Heart left ventricle (tissue), 16 donors: Measurements from ENCODE around the gene TRAPPC14. TPM values are rescaled to one million over a fixed set of nuclear protein-coding genes. Genes with fewer than 3 reads are reported as not detected.

ENCODE experiments used
- ATAC-seq, 4 donors: fragments of 200-7000 bp; cut with Tn5 transposase; one replicate each; pipeline ENCODE4 v1.9.1; 2020 to 2022; ENCODE audit warnings: moderate library complexity in 4 of 4, mild to moderate bottlenecking in 3 of 4, moderate number of reproducible peaks in 1 of 4
- DNase-seq, 5 donors: peaks; one replicate each; pipeline ENCODE4 v3.0.0-alpha.2; 2020
- H3K27ac ChIP-seq, 12 donors: fragments of 200-600 bp; sonication (generic) in 4 of 12; one replicate each; pipeline versions ENCODE4 v1.5.0 to v1.8.0; 2016 to 2022; ENCODE audit warnings: mild to moderate bottlenecking in 2 of 12
- H3K27me3 ChIP-seq, 9 donors: fragments of 200-600 bp; sonication (generic) in 2 of 9; one replicate each; pipeline versions ENCODE4 v1.5.1 to v1.8.0; 2016 to 2022; ENCODE audit warnings: mild to moderate bottlenecking in 3 of 9
- H3K36me3 ChIP-seq, 9 donors: fragments of 200-600 bp; sonication (generic) in 2 of 9; one replicate each; pipeline versions ENCODE4 v1.5.0 to v1.8.0; 2018 to 2022; ENCODE audit warnings: mild to moderate bottlenecking in 2 of 9
- H3K4me1 ChIP-seq, 12 donors: fragments of 200-600 bp; sonication (generic) in 4 of 12; one replicate each; pipeline versions ENCODE4 v1.5.0 to v1.8.0; 2016 to 2022; ENCODE audit warnings: mild to moderate bottlenecking in 3 of 12
- H3K4me3 ChIP-seq, 12 donors: fragments of 200-600 bp; sonication (generic) in 4 of 12; one replicate each; pipeline versions ENCODE4 v1.5.0 to v1.8.0; 2017 to 2022; ENCODE audit warnings: mild to moderate bottlenecking in 9 of 12, moderate library complexity in 4 of 12
- H3K9me3 ChIP-seq, 12 donors: fragments of 200-600 bp; sonication (generic) in 4 of 12; one replicate each; pipeline versions ENCODE4 v1.5.0 to v1.8.0; 2016 to 2022; ENCODE audit warnings: mild to moderate bottlenecking in 1 of 12
- CTCF ChIP-seq, 12 donors: fragments of 200-600 bp; sonication (generic) in 4 of 12; IDR thresholded peaks; one replicate each; pipeline versions ENCODE4 v1.5.0 to v1.8.0; 2018 to 2022; ENCODE audit warnings: antibody characterized with exemption in 12 of 12, mild to moderate bottlenecking in 5 of 12
- POLR2A ChIP-seq, 2 donors: fragments of 450-650 bp; IDR thresholded peaks; one replicate each; pipeline ENCODE4 v1.6.1; 2017; ENCODE audit warnings: antibody characterized with exemption in 2 of 2, mild to moderate bottlenecking in 2 of 2, moderate library complexity in 2 of 2
- WGBS, 4 donors: extraction: QIAGEN DNeasy Blood & Tissue Kit in 2 of 4; methylation state at CpG; one replicate each; pipeline versions ENCODE4 v1.1.5 to v1.1.7; 2013 to 2018; 5-methylcytosine and 5-hydroxymethylcytosine counted together
- intact Hi-C, 10 donors: fragments of 100-400 bp; cut with DNase I; formaldehyde crosslinking; loops; one replicate each; pipeline versions ENCODE4 v1.11.1 to v1.14.2; 2022
- polyA plus RNA-seq, 2 donors: library from polyadenylated mRNA; stranded (reverse); fragments of 200-250 nt; gene quantifications; one replicate each; pipeline ENCODE4 v1.2.3, GENCODE V29; 2013
- total RNA-seq, 9 donors: library from RNA; depleted of rRNA in 2 of 9; stranded (reverse); fragments of >200 nt in 2 of 9; fragmentation: NEBNext Ultra II Directional in 3 of 9; extraction: Animal tissue kit (Norgen Biotek cat#: 25700) in 3 of 9; gene quantifications; one replicate each; pipeline versions ENCODE4 v1.1.0 to v1.2.4, GENCODE V29; 2016 to 2023
- donor health status: ischemic (EF 13 %, LVEDD 7.1; RV severe dilation, severe dysfunction).
- donor health status: healthy with polysubstance abuse.
- donor health status: DM: no; HTN: yes; CAD: no.
- donor health status: DM: no; HTN: no; CAD: no.
- donor health status: ischemic (EF 25% LVEDD 6.9; RV normal size, moderate dysfunction).
- donor health status: ischemic (EF 25% LVEDD 5.7; RV mildly dilated, moderate dysfunction).
- donor health status: healthy.
- donor health status: DM: yes; HTN: yes; CAD: no.
- donor health status: ischemic (EF 35%, LVEDD 5.7; RV mildly dilated, moderate dysfunction).
- donor health status: nonischemic (EF 11% LVEDD 7.7; RV severe dilation, severe dysfunction).
- donor health status: DM: yes; HTN: yes; CAD: no.
- donor health status: PGD.
- donor health status: ischemic (EF 29% LVEDD 5.4; RV normal size, mild dysfunction).
- donor health status: nonischemic (EF 23%, LVEDD 6.1; RV moderate dilation, normal function).

The TRAPPC14 gene
- total and polyA plus RNA-seq, 11 donors: 4.0 to 14.9 (median 7.4) TPM

GRCh38 chr7:100126239-100126930 is 32.1 kb downstream of the TRAPPC14 start:
- Histone ChIP-seq H3K27ac (peak overlapping the region; percentile 88 to 99 (median 97)), H3K36me3 (peaks cover 0 to 4% (median 0%) of the 10 kb centered on the region in 9 donors), H3K9me3 (no peaks in the 10 kb centered on the region), H3K4me3 (peak overlapping the region; percentile 74 to 99 (median 94)), H3K4me1 (peaks cover 0 to 41% (median 18%) of the 10 kb centered on the region in 12 donors), H3K27me3 (no peaks in the 10 kb centered on the region)
- TF ChIP-seq POLR2A (IDR thresholded peaks at IDR 0.05): no peak
- no peak for TF ChIP-seq CTCF (IDR thresholded peaks at IDR 0.05)
- intact Hi-C loops: loop anchor here in 8 of 10 donors (2.0 to 5.0 kb wide), 6 partner anchors 26 to 214 kb away; partner anchors contain the start of genes AP4M1 (in 2 of the 8), MCM7 (in 2 of the 8), AZGP1 (in 1 of the 8) and COPS6 (in 1 of the 8)
- ATAC-seq (peak in 3 of 4 donors; percentile 32 to 43 (median 41)), DNase-seq (no peak)
- WGBS, 4 donors: 16 to 20% (median 17%) methylated on average over 29 of the region's 29 CpGs

GRCh38 chr7:100124301-100125230 is 34.0 kb downstream of the TRAPPC14 start:
- TF ChIP-seq POLR2A (IDR thresholded peaks at IDR 0.05) (no peak), CTCF (IDR thresholded peaks at IDR 0.05) (no peak)
- Histone ChIP-seq H3K36me3 (peaks cover 0 to 4% (median 0%) of the 10 kb centered on the region in 9 donors), H3K27ac (peak overlapping the region in 1 of 12 donors; percentile 27), H3K4me1 (peaks cover 0 to 45% (median 27%) of the 10 kb centered on the region in 12 donors), H3K27me3 (no peaks in the 10 kb centered on the region), H3K9me3 (no peaks in the 10 kb centered on the region), H3K4me3 (no peak overlapping the region)
- ATAC-seq (no peak), DNase-seq (peak in 2 of 5 donors; percentile 5 to 12)
- 66 to 75% (median 72%) methylated on average over 4 of the region's 4 CpGs for WGBS, 4 donors
- intact Hi-C loops: loop anchor here in 8 of 10 donors (5.0 kb wide), 5 partner anchors 32 to 212 kb away; partner anchors contain the start of genes AZGP1 (in 1 of the 8) and COPS6 (in 1 of the 8)

GRCh38 chr7:100122568-100122967 is 36.0 kb downstream of the TRAPPC14 start:
- intact Hi-C loops: no loop called here
- DNase-seq (peak in 1 of 5 donors; percentile 16), ATAC-seq (no peak)
- H3K9me3 ChIP-seq: no peaks in the 10 kb centered on the region
- no peaks in the 10 kb centered on the region for H3K27me3 ChIP-seq
- TF ChIP-seq CTCF (IDR thresholded peaks at IDR 0.05) (no peak), POLR2A (IDR thresholded peaks at IDR 0.05) (no peak)
- H3K4me3 ChIP-seq: no peak overlapping the region
- no peak overlapping the region for H3K27ac ChIP-seq
- peaks cover 0 to 4% (median 0%) of the 10 kb centered on the region in 9 donors for H3K36me3 ChIP-seq
- H3K4me1 ChIP-seq: peaks cover 0 to 42% (median 27%) of the 10 kb centered on the region in 12 donors
- WGBS, 4 donors: 88 to 100% (median 93%) methylated on average over 1 of the region's 1 CpG
